GM13977 (cell line): Measurements from ENCODE around the gene PSMC4.
A peak's percentile ranks its signal among the peaks of the same experiment; 100 is the strongest.

ENCODE experiments used
- DNase-seq: peaks from one replicate; pipeline ENCODE4 v3.0.0; 2012; ENCODE audit warnings: low spot score
- CTCF ChIP-seq: IDR thresholded peaks from 2 replicates; pipeline ENCODE4 v1.5.1; 2012; ENCODE audit warnings: mild to moderate bottlenecking, control low read depth; ENCODE audit not compliant: insufficient read depth; ENCODE audit errors: extremely low read depth, missing control alignments
- in situ Hi-C: fragments of 300-500 bp; cut with MboI; formaldehyde crosslinking; loops from one replicate; pipeline ENCODE4 v1.12.0; 2022; ENCODE audit warnings: low sequenced_read_pairs, low pct_unique_long_range_greater_than_20kb, mixed read lengths, inconsistent platforms; ENCODE audit not compliant: unreplicated experiment

The PSMC4 gene

GRCh38 chr19:39970675-39971379 lies at the start of gene PSMC4:
Gene PSMC4 (plus strand): TSS chr19:39971165. CDS start chr19:39971203, 38 bp downstream.
- peak; percentile 97 for TF ChIP-seq CTCF
- in situ Hi-C loops = no loop called here

GRCh38 chr19:39923862-39924261 lies 47.1 kb upstream of the PSMC4 start:
- no peak for TF ChIP-seq CTCF
- no peak for DNase-seq

More at GRCh38 chr19:39970675-39971379, at the start of gene PSMC4:
- DNase-seq = peak; percentile 95

GRCh38 chr19:39924389-39924788 lies 46.6 kb upstream of the PSMC4 start:
- DNase-seq = no peak
- no peak for TF ChIP-seq CTCF
- in situ Hi-C loops = no loop called here

More at GRCh38 chr19:39923862-39924261, 47.1 kb upstream of the PSMC4 start:
- in situ Hi-C loops = no loop called here

GRCh38 chr19:39924952-39925351 lies 46.0 kb upstream of the PSMC4 start:
- no peak for TF ChIP-seq CTCF
- DNase-seq = no peak
- in situ Hi-C loops = no loop called here

- DNase-seq = no peak
- TF ChIP-seq CTCF = no peak
- in situ Hi-C loops = no loop called here
These were observed 44.7 kb upstream of the PSMC4 start for GRCh38 chr19:39926170-39926760.

GRCh38 chr19:39927076-39927475 lies 43.9 kb upstream of the PSMC4 start:
- TF ChIP-seq CTCF = no peak
- in situ Hi-C loops = no loop called here
- DNase-seq = no peak
